ENCODE results near the gene PALM3.

PALM3 gene

GRCh38 chr19:14004619-14005348, 57.1 kb downstream of the PALM3 start:
- Histone ChIP-seq H3K4me2 (ENCODE audit: low read length) (peak overlapping the region; percentile 94), H4K20me1 (ENCODE audit: insufficient read depth, low read length) (no peaks in the 10 kb centered on the region), H3K9me2 (ENCODE audit: low read depth, low read length) (no peaks in the 10 kb centered on the region), H3K36me3 (ENCODE audit: insufficient read depth, low read length) (no peaks in the 10 kb centered on the region), H3K9ac (ENCODE audit: low read length) (peak overlapping the region; percentile 61), H3K4me1 (ENCODE audit: insufficient read depth, low read length, severe bottlenecking) (peaks cover 52% of the 10 kb centered on the region), H3K27ac (ENCODE audit: low read depth, low read length, poor library complexity, severe bottlenecking) (peak overlapping the region; percentile 92), H3F3A (ENCODE audit: insufficient read depth, low read length) (no peaks in the 10 kb centered on the region; the same call in 1 of the 2 replicates), H3K4me3 (ENCODE audit: low read depth, low read length, poor library complexity, severe bottlenecking) (peak overlapping the region; percentile 86), H3K27me3 (ENCODE audit: insufficient read depth, low read length) (no peaks in the 10 kb centered on the region), H3K79me2 (ENCODE audit: insufficient read depth, low read length) (no peaks in the 10 kb centered on the region), H2AFZ (ENCODE audit: low read length) (0 out of 2 replicates have a peak overlapping the region, but pooled peaks have one; percentile 6), H3K9me3 (ENCODE audit: low read length) (no peaks in the 10 kb centered on the region)
- no peak for TF ChIP-seq CTCF (IDR thresholded peaks at IDR 0.05; ENCODE audit: low read length)
- no peak for TF ChIP-seq EZH2 (IDR thresholded peaks at IDR 0.05; ENCODE audit: borderline replicate concordance, low read length)

Data from OCI-LY1 (cell line).